ENCODE data around the gene CPNE6. TPM values are rescaled to one million over a fixed set of nuclear protein-coding genes. Genes with fewer than 3 reads are reported as not detected.

The CPNE6 gene
- total and polyA plus RNA-seq, 2 of the 13 experiments (the other 11 are each of a cell fraction or from before 2014, with no cell fraction given) = not detected

DNA sequence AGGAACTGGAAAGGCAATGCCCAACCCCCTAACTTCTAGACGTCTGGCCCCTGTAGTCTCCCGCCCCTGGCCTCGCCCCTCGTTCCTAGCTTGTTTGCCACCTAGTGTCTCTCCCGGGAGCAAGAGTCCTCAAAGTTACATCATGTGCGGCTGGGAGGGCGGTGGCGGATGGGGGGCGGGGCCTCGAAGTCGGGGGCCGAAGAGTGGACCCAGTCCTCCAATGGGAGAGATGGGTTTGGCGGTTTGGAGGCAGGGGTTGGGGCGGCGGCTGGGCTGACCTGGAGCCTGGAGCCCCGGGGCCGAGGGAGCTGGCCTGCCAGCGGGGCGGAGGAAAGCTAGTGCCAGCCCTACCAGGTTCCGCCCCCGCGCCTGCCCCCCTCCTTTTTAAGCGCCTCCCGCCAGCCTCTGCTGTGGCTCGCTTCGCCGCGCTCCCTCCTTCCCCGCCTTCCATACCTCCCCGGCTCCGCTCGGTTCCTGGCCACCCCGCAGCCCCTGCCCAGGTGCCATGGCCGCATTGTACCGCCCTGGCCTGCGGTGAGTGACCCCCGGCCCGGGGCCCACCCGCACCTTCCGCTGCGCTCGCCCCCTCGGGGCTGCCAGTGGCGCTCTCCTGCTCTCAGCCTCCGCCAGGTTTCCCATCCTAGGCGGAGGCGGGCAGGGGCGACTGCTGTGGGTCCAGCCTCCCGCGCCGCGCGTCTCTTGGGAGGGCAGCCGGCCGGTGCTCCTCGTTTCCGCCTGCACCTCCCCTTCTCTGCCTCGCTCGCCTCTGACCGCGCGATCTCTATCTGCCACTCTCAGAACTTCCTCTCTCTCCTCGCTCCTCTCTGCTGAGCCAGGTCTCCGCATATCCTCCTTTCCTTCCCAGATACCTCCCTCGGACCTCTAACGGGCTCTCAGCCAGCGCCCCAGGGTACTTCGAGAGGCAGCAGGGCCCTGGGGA lies 22.8 kb downstream of the CPNE6 start, which contains the start of gene PCK2 (continued):
- TF ChIP-seq, protein P1, sequence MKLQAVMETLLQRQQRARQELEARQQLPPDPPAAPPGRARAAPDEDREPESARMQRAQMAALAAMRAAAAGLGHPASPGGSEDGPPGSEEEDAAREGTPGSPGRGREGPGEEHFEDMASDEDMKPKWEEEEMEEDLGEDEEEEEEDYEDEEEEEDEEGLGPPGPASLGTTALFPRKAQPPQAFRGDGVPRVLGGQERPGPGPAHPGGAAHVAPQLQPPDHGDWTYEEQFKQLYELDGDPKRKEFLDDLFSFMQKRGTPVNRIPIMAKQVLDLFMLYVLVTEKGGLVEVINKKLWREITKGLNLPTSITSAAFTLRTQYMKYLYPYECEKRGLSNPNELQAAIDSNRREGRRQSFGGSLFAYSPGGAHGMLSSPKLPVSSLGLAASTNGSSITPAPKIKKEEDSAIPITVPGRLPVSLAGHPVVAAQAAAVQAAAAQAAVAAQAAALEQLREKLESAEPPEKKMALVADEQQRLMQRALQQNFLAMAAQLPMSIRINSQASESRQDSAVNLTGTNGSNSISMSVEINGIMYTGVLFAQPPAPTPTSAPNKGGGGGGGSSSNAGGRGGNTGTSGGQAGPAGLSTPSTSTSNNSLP (IDR thresholded peaks at IDR 0.05; ENCODE audit: low read depth, low read length) = peak; percentile 3; the same call in 1 of the 2 replicates
- TF ChIP-seq, protein P2, sequence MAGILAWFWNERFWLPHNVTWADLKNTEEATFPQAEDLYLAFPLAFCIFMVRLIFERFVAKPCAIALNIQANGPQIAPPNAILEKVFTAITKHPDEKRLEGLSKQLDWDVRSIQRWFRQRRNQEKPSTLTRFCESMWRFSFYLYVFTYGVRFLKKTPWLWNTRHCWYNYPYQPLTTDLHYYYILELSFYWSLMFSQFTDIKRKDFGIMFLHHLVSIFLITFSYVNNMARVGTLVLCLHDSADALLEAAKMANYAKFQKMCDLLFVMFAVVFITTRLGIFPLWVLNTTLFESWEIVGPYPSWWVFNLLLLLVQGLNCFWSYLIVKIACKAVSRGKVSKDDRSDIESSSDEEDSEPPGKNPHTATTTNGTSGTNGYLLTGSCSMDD (CRISPR knock-in tag; IDR thresholded peaks at IDR 0.05) = peak; percentile 88; the same call in 1 of the 2 replicates
- TF ChIP-seq ZNF546 (CRISPR knock-in tag; conservative IDR thresholded peaks at IDR 0.05) (peak; percentile 99), ZNF615 (CRISPR knock-in tag; IDR thresholded peaks at IDR 0.05; ENCODE audit: borderline replicate concordance) (no peak), SRSF4 (IDR thresholded peaks at IDR 0.05; ENCODE audit: low read depth, low read length, poor library complexity, severe bottlenecking) (peak; percentile 99), MBNL3 (CRISPR knock-in tag; conservative IDR thresholded peaks at IDR 0.05) (no peak), ZNF780A (CRISPR knock-in tag; IDR thresholded peaks at IDR 0.05) (no peak), ZNF746 (CRISPR knock-in tag; IDR thresholded peaks at IDR 0.05) (no peak), ZNF460 (CRISPR knock-in tag; IDR thresholded peaks at IDR 0.05; ENCODE audit: borderline replicate concordance) (no peak), ZNF564 (CRISPR knock-in tag; IDR thresholded peaks at IDR 0.05) (no peak), ZKSCAN5 (CRISPR knock-in tag; IDR thresholded peaks at IDR 0.05) (no peak; the same call in 1 of the 2 replicates), ZNF337 (CRISPR knock-in tag; IDR thresholded peaks at IDR 0.05; ENCODE audit: borderline replicate concordance, low read depth) (peak; percentile 94), ARNT2 (CRISPR knock-in tag; IDR thresholded peaks at IDR 0.05; ENCODE audit: low read depth) (peak; percentile 100), NPAS2 (CRISPR knock-in tag; IDR thresholded peaks at IDR 0.05; ENCODE audit: borderline replicate concordance) (no peak), ZNF451 (CRISPR knock-in tag; IDR thresholded peaks at IDR 0.05) (peak; percentile 87), TBL1XR1 (IDR thresholded peaks at IDR 0.05; ENCODE audit: borderline replicate concordance, low read length, partially characterized antibody) (no peak), EZH2 (conservative IDR thresholded peaks at IDR 0.05; ENCODE audit: low read depth, low read length) (no peak)
- TF ChIP-seq, protein P3, sequence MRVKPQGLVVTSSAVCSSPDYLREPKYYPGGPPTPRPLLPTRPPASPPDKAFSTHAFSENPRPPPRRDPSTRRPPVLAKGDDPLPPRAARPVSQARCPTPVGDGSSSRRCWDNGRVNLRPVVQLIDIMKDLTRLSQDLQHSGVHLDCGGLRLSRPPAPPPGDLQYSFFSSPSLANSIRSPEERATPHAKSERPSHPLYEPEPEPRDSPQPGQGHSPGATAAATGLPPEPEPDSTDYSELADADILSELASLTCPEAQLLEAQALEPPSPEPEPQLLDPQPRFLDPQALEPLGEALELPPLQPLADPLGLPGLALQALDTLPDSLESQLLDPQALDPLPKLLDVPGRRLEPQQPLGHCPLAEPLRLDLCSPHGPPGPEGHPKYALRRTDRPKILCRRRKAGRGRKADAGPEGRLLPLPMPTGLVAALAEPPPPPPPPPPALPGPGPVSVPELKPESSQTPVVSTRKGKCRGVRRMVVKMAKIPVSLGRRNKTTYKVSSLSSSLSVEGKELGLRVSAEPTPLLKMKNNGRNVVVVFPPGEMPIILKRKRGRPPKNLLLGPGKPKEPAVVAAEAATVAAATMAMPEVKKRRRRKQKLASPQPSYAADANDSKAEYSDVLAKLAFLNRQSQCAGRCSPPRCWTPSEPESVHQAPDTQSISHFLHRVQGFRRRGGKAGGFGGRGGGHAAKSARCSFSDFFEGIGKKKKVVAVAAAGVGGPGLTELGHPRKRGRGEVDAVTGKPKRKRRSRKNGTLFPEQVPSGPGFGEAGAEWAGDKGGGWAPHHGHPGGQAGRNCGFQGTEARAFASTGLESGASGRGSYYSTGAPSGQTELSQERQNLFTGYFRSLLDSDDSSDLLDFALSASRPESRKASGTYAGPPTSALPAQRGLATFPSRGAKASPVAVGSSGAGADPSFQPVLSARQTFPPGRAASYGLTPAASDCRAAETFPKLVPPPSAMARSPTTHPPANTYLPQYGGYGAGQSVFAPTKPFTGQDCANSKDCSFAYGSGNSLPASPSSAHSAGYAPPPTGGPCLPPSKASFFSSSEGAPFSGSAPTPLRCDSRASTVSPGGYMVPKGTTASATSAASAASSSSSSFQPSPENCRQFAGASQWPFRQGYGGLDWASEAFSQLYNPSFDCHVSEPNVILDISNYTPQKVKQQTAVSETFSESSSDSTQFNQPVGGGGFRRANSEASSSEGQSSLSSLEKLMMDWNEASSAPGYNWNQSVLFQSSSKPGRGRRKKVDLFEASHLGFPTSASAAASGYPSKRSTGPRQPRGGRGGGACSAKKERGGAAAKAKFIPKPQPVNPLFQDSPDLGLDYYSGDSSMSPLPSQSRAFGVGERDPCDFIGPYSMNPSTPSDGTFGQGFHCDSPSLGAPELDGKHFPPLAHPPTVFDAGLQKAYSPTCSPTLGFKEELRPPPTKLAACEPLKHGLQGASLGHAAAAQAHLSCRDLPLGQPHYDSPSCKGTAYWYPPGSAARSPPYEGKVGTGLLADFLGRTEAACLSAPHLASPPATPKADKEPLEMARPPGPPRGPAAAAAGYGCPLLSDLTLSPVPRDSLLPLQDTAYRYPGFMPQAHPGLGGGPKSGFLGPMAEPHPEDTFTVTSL (CRISPR knock-in tag; IDR thresholded peaks at IDR 0.05; ENCODE audit: borderline replicate concordance) = no peak
- TF ChIP-seq, protein P4, sequence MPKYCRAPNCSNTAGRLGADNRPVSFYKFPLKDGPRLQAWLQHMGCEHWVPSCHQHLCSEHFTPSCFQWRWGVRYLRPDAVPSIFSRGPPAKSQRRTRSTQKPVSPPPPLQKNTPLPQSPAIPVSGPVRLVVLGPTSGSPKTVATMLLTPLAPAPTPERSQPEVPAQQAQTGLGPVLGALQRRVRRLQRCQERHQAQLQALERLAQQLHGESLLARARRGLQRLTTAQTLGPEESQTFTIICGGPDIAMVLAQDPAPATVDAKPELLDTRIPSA (CRISPR knock-in tag; IDR thresholded peaks at IDR 0.05; ENCODE audit: borderline replicate concordance) = no peak

Data from HepG2 (cell line).